CD14-positive monocyte (primary cell): Measurements from ENCODE around the gene COMT. TPM values are rescaled to one million over a fixed set of nuclear protein-coding genes. Genes with fewer than 3 reads are reported as not detected.

Source experiments
- DNase-seq, 3 donors: peaks; one replicate each; pipeline ENCODE4 v3.0.0-alpha.2; 2011 to 2022
- H2AFZ ChIP-seq: 2 replicates; pipeline ENCODE4 v1.6.0; 2012; ENCODE audit warnings: mild to moderate bottlenecking, low read depth, low read length, inconsistent platforms; ENCODE audit not compliant: insufficient read depth, poor library complexity, severe bottlenecking
- H3K27ac ChIP-seq, 2 donors: 1 replicate in 1 of 2; 2 replicates in 1 of 2; pipeline ENCODE4 v1.5.1; 2012 to 2013; ENCODE audit warnings: low read length in 2 of 2, control low read depth in 1 of 2, inconsistent platforms in 1 of 2, low read depth in 1 of 2, mild to moderate bottlenecking in 1 of 2
- H3K27me3 ChIP-seq, 2 donors: one replicate each; pipeline versions ENCODE4 v1.6.0 to v1.6.1; 2011 to 2013; ENCODE audit warnings: low read length in 2 of 2; ENCODE audit not compliant: control insufficient read depth in 2 of 2, insufficient read depth in 2 of 2
- H3K36me3 ChIP-seq, 2 donors: replicated peaks in 1 of 2; 1 replicate in 1 of 2; 2 replicates in 1 of 2; pipeline versions ENCODE4 v1.5.1 to v1.6.1; 2012 to 2013; ENCODE audit warnings: low read length in 2 of 2, control low read depth in 1 of 2, inconsistent platforms in 1 of 2, mild to moderate bottlenecking in 1 of 2; ENCODE audit not compliant: insufficient read depth in 2 of 2, control insufficient read depth in 1 of 2
- H3K4me1 ChIP-seq, 2 donors: 1 replicate in 1 of 2; 2 replicates in 1 of 2; pipeline versions ENCODE4 v1.5.1 to v1.6.1; 2012 to 2013; ENCODE audit warnings: low read length in 2 of 2, control low read depth in 1 of 2, inconsistent platforms in 1 of 2, mild to moderate bottlenecking in 1 of 2, moderate library complexity in 1 of 2; ENCODE audit not compliant: insufficient read depth in 2 of 2, control insufficient read depth in 1 of 2
- H3K4me2 ChIP-seq: replicated peaks from 2 replicates; pipeline ENCODE3; 2012; ENCODE audit warnings: low read length, moderate library complexity, mild to moderate bottlenecking; ENCODE audit not compliant: poor library complexity, severe bottlenecking; ENCODE audit errors: extremely low read depth
- H3K4me3 ChIP-seq, 3 experiments: fragments of 200-600 bp in 1 of 3; sonication (generic) in 1 of 3; replicated peaks in 1 of 3; 1 replicate in 2 of 3; 2 replicates in 1 of 3; pipeline ENCODE4 v1.5.1; 2011 to 2013; ENCODE audit warnings: low read length in 3 of 3, mild to moderate bottlenecking in 3 of 3, control low read depth in 2 of 3, low read depth in 2 of 3, inconsistent platforms in 1 of 3, moderate library complexity in 1 of 3
- H3K79me2 ChIP-seq: 2 replicates; pipeline ENCODE4 v1.6.0; 2012; ENCODE audit warnings: mild to moderate bottlenecking, control low read depth, inconsistent platforms, low read length, moderate library complexity; ENCODE audit not compliant: insufficient read depth
- H3K9ac ChIP-seq: 2 replicates; pipeline ENCODE4 v1.6.0; 2017; ENCODE audit warnings: low read length, mild to moderate bottlenecking; ENCODE audit not compliant: insufficient read depth, poor library complexity, severe bottlenecking
- H3K9me3 ChIP-seq, 2 donors: replicated peaks in 1 of 2; 1 replicate in 1 of 2; 2 replicates in 1 of 2; pipeline versions ENCODE4 v1.5.1 to v1.6.1; 2012 to 2013; ENCODE audit warnings: low read length in 2 of 2, control low read depth in 1 of 2; ENCODE audit not compliant: control insufficient read depth in 1 of 2, insufficient read depth in 1 of 2
- H4K20me1 ChIP-seq: 2 replicates; pipeline ENCODE4 v1.6.0; 2012; ENCODE audit warnings: mild to moderate bottlenecking, low read length, control low read depth, moderate library complexity; ENCODE audit not compliant: insufficient read depth
- H3K27ac Mint-ChIP-seq, 7 donors: one replicate each; pipeline ENCODE4 v1.8.0; 2020; ENCODE audit warnings: mild to moderate bottlenecking in 7 of 7, mixed read lengths in 7 of 7, moderate library complexity in 6 of 7, inconsistent platforms in 2 of 7
- H3K27me3 Mint-ChIP-seq, 3 donors: one replicate each; pipeline ENCODE4 v1.8.0; 2021 to 2022; ENCODE audit warnings: low read depth in 3 of 3, mild to moderate bottlenecking in 3 of 3, mixed read lengths in 3 of 3, moderate library complexity in 3 of 3, inconsistent platforms in 1 of 3
- H3K36me3 Mint-ChIP-seq, 2 donors: one replicate each; pipeline ENCODE4 v1.8.0; 2020; ENCODE audit warnings: mixed read lengths in 2 of 2, inconsistent platforms in 1 of 2, mild to moderate bottlenecking in 1 of 2
- H3K4me1 Mint-ChIP-seq: one replicate; pipeline ENCODE4 v1.8.0; 2020; ENCODE audit warnings: mild to moderate bottlenecking, mixed read lengths
- H3K4me3 Mint-ChIP-seq, 2 donors: one replicate each; pipeline ENCODE4 v1.8.0; 2020; ENCODE audit warnings: mild to moderate bottlenecking in 2 of 2, mixed read lengths in 2 of 2, moderate library complexity in 1 of 2
- H3K9me3 Mint-ChIP-seq, 7 donors: one replicate each; pipeline ENCODE4 v1.8.0; 2020 to 2022; ENCODE audit warnings: mixed read lengths in 7 of 7, mild to moderate bottlenecking in 6 of 7, moderate library complexity in 6 of 7, inconsistent platforms in 2 of 7
- WGBS: methylation state at CpG from one replicate; pipeline ENCODE4 v1.1.5; 2013; ENCODE audit warnings: missing lambda C conversion rate; ENCODE audit not compliant: insufficient coverage; 5-methylcytosine and 5-hydroxymethylcytosine counted together
- intact Hi-C, 2 donors: fragments of 100-400 bp; cut with micrococcal nuclease; formaldehyde crosslinking; loops; one replicate each; pipeline versions ENCODE4 v1.15.0 to v1.15.1; 2023
- polyA plus RNA-seq, 3 donors: library from polyadenylated mRNA; depleted of rRNA in 1 of 3; unstranded in 2 of 3; stranded (reverse) in 1 of 3; fragments of 300-500 nt in 2 of 3; fragments of >200 nt in 1 of 3; fragmentation: Illumina TruSeq in 2 of 3; gene quantifications; 1 replicate in 2 of 3; 2 replicates in 1 of 3; pipeline ENCODE4 v1.2.3, GENCODE V29; 2012 to 2021
- TF ChIP-seq, protein P1 (sequence below): fragments of 200-600 bp; IDR thresholded peaks from one replicate; pipeline ENCODE4 v1.8.0; 2022; ENCODE audit warnings: antibody characterized with exemption, mild to moderate bottlenecking

The COMT gene
- polyA plus RNA-seq, 3 donors: 314 to 400 (median 329) TPM

DNA sequence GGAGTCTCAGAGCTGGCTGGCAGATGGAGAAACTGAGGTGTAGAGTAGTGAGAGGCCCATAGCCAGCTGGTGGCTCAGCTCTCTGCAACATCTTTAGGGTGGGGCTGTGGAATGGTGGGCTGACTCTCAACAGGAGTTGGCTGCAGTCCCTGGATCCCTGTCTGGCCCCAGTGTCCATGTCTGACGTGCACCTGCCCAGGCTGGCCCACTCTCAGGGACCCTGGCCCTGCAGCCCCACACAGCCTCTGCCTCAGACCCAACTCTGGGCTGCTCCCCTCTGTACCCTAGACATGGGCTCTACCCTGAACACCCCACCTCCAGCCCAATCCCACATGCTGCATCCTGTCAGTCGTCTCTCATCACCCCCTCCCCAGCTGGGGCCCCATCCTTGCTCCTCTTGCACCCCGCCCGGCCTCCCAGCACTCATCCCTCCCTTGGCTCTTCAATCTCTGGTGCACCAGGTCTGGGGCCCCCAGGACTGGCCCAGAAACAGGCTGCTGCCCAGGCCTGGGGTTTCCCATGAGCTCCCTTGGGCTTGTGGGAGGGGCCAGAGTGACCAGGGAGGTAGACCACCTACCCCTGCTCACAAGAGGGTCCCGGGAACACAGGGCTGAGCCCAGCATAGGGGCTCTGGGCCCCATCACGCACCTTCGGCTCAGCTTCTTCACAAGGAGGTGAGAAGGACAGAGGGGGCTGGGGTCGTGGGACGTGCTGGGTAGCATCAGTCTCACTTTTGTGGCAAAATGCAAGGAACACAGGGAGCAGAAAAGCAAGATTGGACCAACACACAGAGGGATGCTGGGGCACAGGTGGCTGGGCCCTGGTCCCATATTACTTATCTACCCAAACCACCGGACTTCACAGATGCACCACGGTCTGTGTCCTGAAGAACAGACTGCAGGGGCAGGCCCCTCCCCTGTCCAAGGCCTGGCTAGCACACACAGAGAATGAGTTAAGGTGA lies 43.6 kb downstream of the COMT start:
- Histone ChIP-seq H3K9ac (no peak overlapping the region), H3K27ac (no peak overlapping the region), H3K27me3 (peaks cover 0 to 5% of the 10 kb centered on the region in 2 donors), H3K36me3 (no peaks in the 10 kb centered on the region), H2AFZ (no peak overlapping the region), H3K4me1 (peaks cover 8 to 11% of the 10 kb centered on the region in 2 donors), H4K20me1 (no peaks in the 10 kb centered on the region), H3K9me3 (no peaks in the 10 kb centered on the region), H3K79me2 (no peaks in the 10 kb centered on the region), H3K4me3 (no peak overlapping the region), H3K4me2 (no peak overlapping the region)
- 83% methylated on average over 6 of the region's 11 CpGs for WGBS
- Mint-ChIP-seq H3K27ac (no peak overlapping the region), H3K4me3 (peak overlapping the region; percentile 24 to 65), H3K4me1 (peaks cover 4% of the 10 kb centered on the region), H3K36me3 (no peaks in the 10 kb centered on the region), H3K27me3 (peaks cover 4 to 13% (median 10%) of the 10 kb centered on the region in 3 donors), H3K9me3 (peaks cover 0 to 3% (median 0%) of the 10 kb centered on the region in 7 donors)
- TF ChIP-seq, protein P1, sequence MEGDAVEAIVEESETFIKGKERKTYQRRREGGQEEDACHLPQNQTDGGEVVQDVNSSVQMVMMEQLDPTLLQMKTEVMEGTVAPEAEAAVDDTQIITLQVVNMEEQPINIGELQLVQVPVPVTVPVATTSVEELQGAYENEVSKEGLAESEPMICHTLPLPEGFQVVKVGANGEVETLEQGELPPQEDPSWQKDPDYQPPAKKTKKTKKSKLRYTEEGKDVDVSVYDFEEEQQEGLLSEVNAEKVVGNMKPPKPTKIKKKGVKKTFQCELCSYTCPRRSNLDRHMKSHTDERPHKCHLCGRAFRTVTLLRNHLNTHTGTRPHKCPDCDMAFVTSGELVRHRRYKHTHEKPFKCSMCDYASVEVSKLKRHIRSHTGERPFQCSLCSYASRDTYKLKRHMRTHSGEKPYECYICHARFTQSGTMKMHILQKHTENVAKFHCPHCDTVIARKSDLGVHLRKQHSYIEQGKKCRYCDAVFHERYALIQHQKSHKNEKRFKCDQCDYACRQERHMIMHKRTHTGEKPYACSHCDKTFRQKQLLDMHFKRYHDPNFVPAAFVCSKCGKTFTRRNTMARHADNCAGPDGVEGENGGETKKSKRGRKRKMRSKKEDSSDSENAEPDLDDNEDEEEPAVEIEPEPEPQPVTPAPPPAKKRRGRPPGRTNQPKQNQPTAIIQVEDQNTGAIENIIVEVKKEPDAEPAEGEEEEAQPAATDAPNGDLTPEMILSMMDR: no peak
- intact Hi-C loops: loop anchor here in 1 of 2 donors (5.0 kb wide), 1 partner anchor 37 kb away; the partner anchor contains the start of gene TANGO2
- DNase-seq: no peak

DNA sequence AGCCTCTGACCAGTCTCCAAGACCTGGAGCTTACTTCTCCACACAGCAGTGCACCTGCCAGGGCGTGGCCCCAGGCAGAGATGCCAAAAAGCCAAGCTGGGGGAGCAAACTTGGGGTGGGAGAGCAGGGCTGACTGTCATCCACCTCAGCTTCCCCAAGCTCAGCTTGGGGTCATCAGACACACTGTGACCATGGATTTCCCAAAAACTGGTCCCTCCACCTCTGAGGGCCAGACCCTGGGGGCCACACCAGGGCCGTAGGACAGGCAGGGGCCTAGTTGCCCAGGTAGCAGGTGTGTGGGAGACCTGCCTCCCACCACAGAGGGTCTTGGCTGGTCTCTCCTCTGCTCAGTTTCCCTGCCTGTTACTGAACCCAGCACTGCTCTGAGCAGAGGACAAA lies 44.4 kb downstream of the COMT start:
- Histone ChIP-seq H3K27ac (no peak overlapping the region), H3K4me3 (peak overlapping the region in 2 of 3 experiments; percentile 39 to 84), H3K27me3 (peaks cover 0 to 5% of the 10 kb centered on the region in 2 donors), H4K20me1 (no peaks in the 10 kb centered on the region), H3K4me1 (peaks cover 8 to 11% of the 10 kb centered on the region in 2 donors), H3K9me3 (no peaks in the 10 kb centered on the region), H2AFZ (peak overlapping the region; percentile 91), H3K9ac (peak overlapping the region; percentile 70), H3K36me3 (no peaks in the 10 kb centered on the region), H3K4me2 (peak overlapping the region; percentile 95), H3K79me2 (no peaks in the 10 kb centered on the region)
- intact Hi-C loops: loop anchor here in 1 of 2 donors (5.0 kb wide), 1 partner anchor 36 kb away; the partner anchor contains the start of gene TANGO2
- TF ChIP-seq, protein P1: no peak
- Mint-ChIP-seq H3K27me3 (peaks cover 2 to 16% (median 10%) of the 10 kb centered on the region in 3 donors), H3K27ac (no peak overlapping the region), H3K4me1 (peaks cover 4% of the 10 kb centered on the region), H3K4me3 (peak overlapping the region; percentile 76 to 84), H3K36me3 (no peaks in the 10 kb centered on the region), H3K9me3 (peaks cover 0 to 3% (median 0%) of the 10 kb centered on the region in 7 donors)
- no peak for DNase-seq
- WGBS: 73% methylated on average over 2 of the region's 2 CpGs
